ENCODE results near the gene TSNAX.
"Not testable (repeated sequence)": the region's sequence is repeated elsewhere in the genome, so short reads cannot be mapped to it uniquely, and the experiment has no call there.

The TSNAX gene

GRCh38 chr1:231528172-231529029 is at the start of gene TSNAX:
TSS of gene TSNAX (plus strand) at chr1:231528669. CDS start at chr1:231528811, 142 bp downstream.
- DNase-seq = peak; percentile 96

GRCh38 chr1:231478811-231479210 is 49.7 kb upstream of the TSNAX start:
- DNase-seq = no peak

GRCh38 chr1:231480008-231480407 is 48.5 kb upstream of the TSNAX start:
- no peak for DNase-seq

- no peak for DNase-seq
These were observed 47.2 kb upstream of the TSNAX start for GRCh38 chr1:231481289-231481688.

- DNase-seq = no peak
These were observed 43.3 kb upstream of the TSNAX start for GRCh38 chr1:231485029-231485784.

GRCh38 chr1:231487019-231487418 is 41.5 kb upstream of the TSNAX start:
- no peak for DNase-seq

GRCh38 chr1:231487910-231488309 is 40.6 kb upstream of the TSNAX start:
- no peak for DNase-seq

GRCh38 chr1:231493421-231494185 is 34.9 kb upstream of the TSNAX start:
- no peak for DNase-seq

- no peak for DNase-seq
These were observed 33.9 kb upstream of the TSNAX start for GRCh38 chr1:231494439-231495110.

GRCh38 chr1:231497629-231498152 is 30.8 kb upstream of the TSNAX start:
- DNase-seq = no peak

GRCh38 chr1:231499148-231499763 is 29.2 kb upstream of the TSNAX start:
- no peak for DNase-seq

GRCh38 chr1:231500666-231501065 is 27.8 kb upstream of the TSNAX start:
- no peak for DNase-seq

GRCh38 chr1:231503168-231503567 is 25.3 kb upstream of the TSNAX start:
- DNase-seq = not testable (repeated sequence)

GRCh38 chr1:231507476-231508355 is 20.8 kb upstream of the TSNAX start:
- DNase-seq = no peak

GRCh38 chr1:231508497-231508896 is 20.0 kb upstream of the TSNAX start:
- no peak for DNase-seq

- DNase-seq = no peak
These were observed 19.5 kb upstream of the TSNAX start for GRCh38 chr1:231508941-231509340.

GRCh38 chr1:231512147-231512698 is 16.2 kb upstream of the TSNAX start:
- DNase-seq = no peak

GRCh38 chr1:231515748-231516147 is 12.7 kb upstream of the TSNAX start:
- DNase-seq = no peak

GRCh38 chr1:231517076-231517475 is 11.4 kb upstream of the TSNAX start:
- no peak for DNase-seq

GRCh38 chr1:231518485-231519034 is 9.9 kb upstream of the TSNAX start:
- DNase-seq = no peak
